Glomerular endothelial cell (primary cell): Measurements from ENCODE around the gene SMG1. TPM values are rescaled to one million over a fixed set of nuclear protein-coding genes. Genes with fewer than 3 reads are reported as not detected.
"Not testable (repeated sequence)": the region's sequence is repeated elsewhere in the genome, so short reads cannot be mapped to it uniquely, and the experiment has no call there.

Source experiments
- DNase-seq: peaks from one replicate; pipeline ENCODE4 v3.0.0-alpha.2; 2011; ENCODE audit warnings: low read depth, low spot score; ENCODE audit errors: extremely low read depth
- total RNA-seq: library from RNA; depleted of rRNA; stranded (reverse); fragments of >200 nt; gene quantifications from 2 replicates; pipeline ENCODE4 v1.2.3, GENCODE V29; 2015

The SMG1 gene
- total RNA-seq, 1 donor from 2014 or later: 76.7 TPM

- no peak for DNase-seq
These were observed 10.6 kb upstream of the SMG1 start for GRCh38 chr16:18936727-18937340.

DNA sequence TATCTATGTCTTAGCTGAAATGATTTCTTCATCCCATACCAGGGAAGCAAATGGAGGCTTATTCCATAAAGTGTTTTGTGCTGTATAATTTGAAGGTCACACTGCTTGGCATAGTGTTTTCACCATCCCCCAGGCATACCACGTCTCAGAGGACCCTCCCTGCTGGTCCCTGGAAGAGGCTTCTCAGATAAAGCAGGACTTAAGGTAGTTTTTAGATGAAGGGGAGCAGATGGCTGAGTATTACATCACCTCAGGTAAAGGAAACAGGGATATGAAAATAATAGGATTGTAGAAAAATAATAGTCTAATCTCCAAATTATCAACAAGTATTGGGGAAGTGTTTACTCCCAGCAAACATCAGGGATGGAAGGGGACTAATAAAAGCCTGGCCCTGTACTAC is 7.3 kb upstream of the SMG1 start:
- DNase-seq: no peak

DNA sequence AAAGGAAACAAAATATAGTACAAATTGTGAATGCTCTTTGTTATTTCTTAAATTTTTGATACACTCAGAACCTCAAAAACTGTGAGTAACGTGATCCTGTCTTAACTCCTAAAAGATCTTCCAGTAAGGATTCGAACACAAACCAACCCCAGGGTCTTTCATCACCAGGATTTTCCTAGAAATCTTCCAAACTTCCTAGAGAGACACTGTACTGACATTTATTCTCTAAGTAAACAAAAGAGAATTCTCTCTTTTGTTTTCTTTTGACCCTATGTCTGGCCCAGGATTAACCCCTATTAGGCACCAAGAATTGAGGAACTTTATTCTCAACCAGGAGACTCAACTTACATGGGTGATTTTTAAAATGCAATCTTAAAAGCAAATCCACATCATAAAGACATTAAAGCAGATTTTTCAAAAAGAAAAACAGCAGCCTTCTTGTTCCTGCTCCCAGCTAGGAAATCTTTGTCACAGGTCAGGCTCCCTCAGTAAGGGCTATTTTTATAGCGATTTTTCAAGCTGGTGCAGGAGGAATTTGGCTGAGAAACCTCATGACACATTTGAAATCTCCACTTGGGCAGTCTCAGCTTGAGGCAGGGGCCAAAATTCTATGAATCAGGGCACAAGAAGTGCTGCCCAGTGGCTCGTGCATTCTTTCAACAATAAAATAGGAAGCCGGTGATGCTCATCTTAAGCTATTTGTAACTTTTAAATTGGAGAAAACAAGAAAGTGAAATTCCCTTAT is 6.2 kb upstream of the SMG1 start:
- DNase-seq: no peak

GRCh38 chr16:18931756-18932155 is 5.5 kb upstream of the SMG1 start:
- DNase-seq: no peak

- DNase-seq: not testable (repeated sequence)
These were observed 3.9 kb upstream of the SMG1 start for GRCh38 chr16:18930095-18930494.

DNA sequence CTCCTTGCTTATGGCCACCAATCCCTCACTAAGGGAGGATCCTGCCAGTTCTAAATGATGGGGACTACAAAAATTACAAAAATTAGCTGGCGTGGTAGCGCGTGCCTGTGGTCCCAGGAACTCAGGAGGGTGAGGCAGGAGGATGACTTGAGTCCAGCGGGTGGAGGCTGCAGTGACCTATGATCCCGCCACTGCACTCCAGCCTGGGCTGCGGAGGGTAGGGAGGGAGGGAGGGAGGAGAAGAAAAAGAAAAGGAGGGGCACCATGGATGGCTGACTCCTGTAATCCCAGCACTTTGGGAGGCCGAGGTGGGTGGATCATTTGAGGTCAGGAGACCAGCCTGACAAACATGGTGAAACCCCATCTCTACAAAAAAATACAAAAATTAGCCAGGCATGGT is 1.9 kb upstream of the SMG1 start:
- DNase-seq: not testable (repeated sequence)

DNA sequence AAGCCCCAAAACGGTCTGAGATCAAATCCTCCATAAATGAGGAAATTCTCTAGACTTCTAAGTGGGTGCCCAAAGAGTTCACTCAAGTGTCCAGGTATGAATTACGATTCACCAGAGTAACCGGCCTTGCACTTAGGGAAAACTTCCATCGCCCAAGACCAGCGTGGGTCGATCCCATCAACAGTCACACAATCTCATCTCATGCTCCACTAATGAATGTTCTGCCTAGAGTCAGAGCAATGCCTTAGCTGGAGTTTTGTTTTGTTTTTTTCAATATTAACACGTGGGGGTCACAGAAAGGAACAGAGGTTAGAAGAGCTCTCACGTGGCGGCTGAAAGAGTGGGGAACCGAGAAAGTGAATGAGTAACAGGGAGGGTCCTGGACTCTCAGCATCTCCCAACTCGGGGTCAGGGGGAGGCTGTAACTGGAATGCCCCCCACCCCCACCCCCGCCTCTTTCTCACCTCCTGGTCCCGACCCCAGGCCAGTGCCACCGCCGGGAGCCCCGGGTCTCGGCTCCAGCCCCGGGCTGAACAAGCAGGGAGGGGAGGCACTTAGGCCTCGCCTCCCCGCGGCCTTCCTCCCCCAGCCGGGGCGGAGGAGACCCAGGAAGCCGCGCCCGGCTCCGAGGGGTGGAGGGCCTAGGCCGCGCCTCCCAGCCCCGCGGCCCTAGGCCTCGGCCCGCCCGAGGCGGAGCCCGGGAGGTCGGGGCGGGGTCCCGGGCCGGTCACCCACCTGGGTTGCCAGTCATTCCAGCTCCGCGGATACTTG is 808 bp downstream of the SMG1 start:
- not testable (repeated sequence) for DNase-seq

- DNase-seq: not testable (repeated sequence)
These were observed 2.3 kb downstream of the SMG1 start for GRCh38 chr16:18923935-18924334.

DNA sequence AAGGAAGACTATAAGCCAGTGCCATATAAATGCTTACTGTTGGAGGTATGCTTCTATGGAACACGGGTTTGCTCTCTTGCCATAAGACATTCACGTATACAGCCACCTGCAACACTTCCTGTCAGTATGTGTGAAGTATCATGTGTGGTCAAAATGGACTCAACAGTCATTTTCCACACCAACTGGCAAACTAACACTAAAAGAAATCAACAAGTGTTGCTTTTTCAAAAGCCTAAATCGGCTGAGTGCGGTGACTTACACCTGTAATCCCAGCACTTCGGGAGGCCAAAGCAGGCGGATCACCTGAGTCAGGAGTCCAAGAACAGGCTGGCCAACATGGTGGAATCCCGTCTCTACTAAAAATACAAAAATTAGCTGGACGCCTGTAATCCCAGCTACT is 3.1 kb downstream of the SMG1 start:
- not testable (repeated sequence) for DNase-seq

DNA sequence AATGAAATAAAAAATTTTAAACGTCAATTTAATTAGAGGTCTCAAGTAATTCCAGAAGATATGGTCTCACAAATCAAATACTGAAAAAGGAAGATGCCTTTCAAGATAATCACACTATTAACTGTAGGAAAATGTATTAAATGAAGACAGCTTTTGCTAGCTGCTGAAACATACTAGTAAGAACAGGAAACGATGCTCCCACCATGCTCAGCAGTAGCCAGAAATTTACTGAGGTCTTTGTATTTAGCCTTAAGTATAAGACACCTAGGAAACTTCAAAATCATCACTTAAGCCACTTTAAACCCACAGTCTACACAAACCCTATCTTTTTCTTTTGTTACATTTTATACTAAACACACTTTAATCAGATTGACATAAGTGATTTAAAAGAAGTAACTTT is 16.6 kb downstream of the SMG1 start:
- DNase-seq: not testable (repeated sequence)

DNA sequence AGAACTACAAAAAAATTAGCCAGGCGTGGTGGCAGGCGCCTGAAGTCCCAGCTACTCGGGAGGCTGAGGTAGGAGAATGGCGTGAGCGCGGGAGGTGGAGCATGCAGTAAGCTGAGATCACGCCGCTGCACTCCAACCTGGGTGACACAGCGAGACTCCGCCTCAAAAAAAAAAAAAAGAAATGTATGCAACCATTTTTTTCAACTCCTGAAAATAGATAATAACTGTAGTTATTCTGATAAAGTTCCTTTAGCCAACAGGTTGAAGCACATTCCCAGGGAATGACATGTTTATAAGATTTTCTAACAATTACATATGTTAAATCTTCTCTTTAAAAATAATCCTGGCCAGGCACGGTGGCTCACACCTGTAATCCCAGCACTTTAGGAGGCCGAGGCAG is 17.5 kb downstream of the SMG1 start:
- DNase-seq: not testable (repeated sequence)

DNA sequence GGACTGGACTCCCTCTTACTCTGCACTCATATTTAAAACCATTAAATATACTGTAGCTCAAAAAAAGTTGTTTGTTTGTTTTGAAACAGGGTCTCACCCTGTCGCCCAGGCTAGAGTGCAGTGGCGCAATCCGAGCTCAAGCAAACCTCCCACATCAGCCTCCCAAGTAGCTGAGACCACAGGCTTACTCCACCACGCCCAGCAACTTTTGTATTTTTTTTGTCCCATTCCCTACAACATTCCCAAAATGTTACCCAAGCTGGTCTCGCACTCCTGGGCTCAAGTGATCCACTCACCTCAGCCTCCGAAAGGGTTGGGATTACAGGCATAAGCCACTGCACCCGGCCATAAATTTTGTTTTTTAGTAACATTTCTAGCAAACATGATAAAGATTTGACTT is 23.4 kb downstream of the SMG1 start:
- DNase-seq: not testable (repeated sequence)

- not testable (repeated sequence) for DNase-seq
These were observed 24.2 kb downstream of the SMG1 start for GRCh38 chr16:18902044-18902443.

DNA sequence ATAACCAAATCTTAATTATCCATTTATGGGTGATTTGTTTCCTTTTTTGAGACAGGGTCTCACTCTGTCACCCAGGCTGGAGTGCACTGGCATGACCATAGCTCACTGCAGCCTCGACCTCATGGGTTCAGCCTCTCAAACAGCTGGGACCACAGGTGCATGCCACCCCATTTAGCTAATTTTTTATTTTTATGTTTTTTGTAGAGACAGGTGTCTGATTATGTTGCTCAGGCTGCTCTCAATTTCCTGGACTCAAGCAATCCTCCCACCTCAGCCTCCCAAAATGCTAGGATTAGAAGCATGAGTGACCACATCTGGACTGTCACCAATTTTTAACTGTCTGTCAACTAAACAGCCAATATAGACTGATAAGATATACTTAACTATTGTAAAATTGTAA is 25.0 kb downstream of the SMG1 start:
- not testable (repeated sequence) for DNase-seq

GRCh38 chr16:18884456-18884855 is 41.8 kb downstream of the SMG1 start:
- DNase-seq: not testable (repeated sequence)

- DNase-seq: not testable (repeated sequence)
These were observed 48.5 kb downstream of the SMG1 start for GRCh38 chr16:18877734-18878133.

- not testable (repeated sequence) for DNase-seq
These were observed 48.9 kb downstream of the SMG1 start for GRCh38 chr16:18877259-18877658.

GRCh38 chr16:18876301-18876700 is 49.9 kb downstream of the SMG1 start:
- not testable (repeated sequence) for DNase-seq

- peak; percentile 20 for DNase-seq
These were observed 57.0 kb downstream of the SMG1 start for GRCh38 chr16:18869043-18869771.

GRCh38 chr16:18866277-18866823 is 59.9 kb downstream of the SMG1 start:
- DNase-seq: peak; percentile 7

GRCh38 chr16:18862891-18863290 is 63.3 kb downstream of the SMG1 start:
- not testable (repeated sequence) for DNase-seq
